ENCODE measurements around the gene STXBP3. TPM values are rescaled to one million over a fixed set of nuclear protein-coding genes. Genes with fewer than 3 reads are reported as not detected.

STXBP3 gene
- total and polyA plus RNA-seq, 2 of the 8 experiments (the other 6 are each of a cell fraction or from before 2014, with no cell fraction given): 6.0 to 38.5 TPM

DNA sequence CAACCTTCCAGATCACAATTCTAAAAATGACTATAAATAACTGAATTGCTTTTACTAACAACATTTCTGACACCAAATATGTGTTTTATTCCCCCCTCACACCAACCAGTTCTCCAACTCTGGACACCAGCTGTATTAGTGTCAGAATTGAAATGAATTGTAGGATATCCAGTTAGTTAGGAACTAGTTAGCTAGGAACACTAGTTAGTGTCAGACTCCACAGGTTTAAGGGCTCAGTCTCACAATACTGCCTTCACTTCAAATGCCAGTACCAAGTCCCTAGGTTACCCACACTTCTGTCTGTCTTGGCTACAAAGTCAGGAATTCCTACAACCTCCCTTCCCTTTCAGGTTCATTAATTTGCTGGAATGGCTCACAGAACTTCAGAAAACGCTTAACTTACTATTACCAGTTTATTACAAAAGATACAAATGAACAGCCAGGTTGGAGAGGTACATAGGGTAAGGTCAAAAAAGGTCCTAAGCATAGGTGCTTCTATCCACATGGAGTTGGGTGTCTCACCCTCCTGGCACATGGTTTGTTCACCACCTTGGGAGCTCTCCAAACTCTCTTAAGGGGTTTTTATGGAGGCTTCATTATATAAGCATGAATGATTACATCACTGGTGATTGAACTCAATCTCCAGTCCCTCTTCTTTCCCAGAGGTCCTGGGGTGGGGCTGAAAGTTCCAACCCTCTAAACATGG is 4.2 kb downstream of the STXBP3 start:
- Histone ChIP-seq H2BK15ac (ENCODE audit: low read length) (no peak overlapping the region), H4K5ac (ENCODE audit: insufficient read length, low read depth, low read length) (no peak overlapping the region), H3K4me3 (ENCODE audit: extremely low read depth in 1 of 4, insufficient read depth in 2 of 4, low read depth in 3 of 4, low read length in 4 of 4) (no peak overlapping the region), H3K56ac (replicated peaks; ENCODE audit: insufficient read length, low read depth, low read length) (no peak overlapping the region), H2BK12ac (ENCODE audit: low read depth, low read length) (no peak overlapping the region), H3K18ac (ENCODE audit: extremely low read depth, low read length) (no peak overlapping the region), H3K79me2 (ENCODE audit: control insufficient read depth in 1 of 2, insufficient read depth in 2 of 2, low read length in 2 of 2) (peaks cover 0 to 22% of the 10 kb centered on the region in 2 experiments; a peak in 2 of 4 replicates), H3K23me2 (ENCODE audit: low read depth, low read length) (no peaks in the 10 kb centered on the region; the same call in 1 of the 2 replicates), H3K27me3 (replicated peaks in 1 of 4; ENCODE audit: control insufficient read depth in 3 of 4, extremely low read depth in 1 of 4, insufficient read depth in 3 of 4, low read length in 3 of 4) (peaks cover 0 to under 1% (median 0%) of the 10 kb centered on the region in 4 experiments; a peak in 2 of 7 replicates), H3K23ac (ENCODE audit: insufficient read length) (no peak overlapping the region), H4K91ac (replicated peaks; ENCODE audit: insufficient read length, low read length) (no peak overlapping the region), H3K9me3 (ENCODE audit: insufficient read depth in 2 of 2, low read depth in 1 of 2, low read length in 1 of 2) (no peaks in the 10 kb centered on the region), H3K36me3 (ENCODE audit: control insufficient read depth in 2 of 4, insufficient read depth in 4 of 4, low read length in 3 of 4) (peaks cover 0 to 24% (median 3%) of the 10 kb centered on the region in 4 experiments; a peak in 2 of 8 replicates), H4K20me1 (replicated peaks in 1 of 2; ENCODE audit: control insufficient read depth in 1 of 2, insufficient read depth in 2 of 2, low read length in 2 of 2) (no peaks in the 10 kb centered on the region), H2AK5ac (ENCODE audit: low read depth, low read length) (no peak overlapping the region), H2BK5ac (ENCODE audit: low read depth, low read length) (no peak overlapping the region), H3K9ac (replicated peaks in 1 of 4; ENCODE audit: extremely low read depth in 1 of 4, low read depth in 3 of 4, low read length in 3 of 4) (no peak overlapping the region), H3K4me2 (ENCODE audit: insufficient read depth in 1 of 2, low read depth in 2 of 2, low read length in 2 of 2) (no peak overlapping the region), H3K4me1 (replicated peaks in 1 of 4; ENCODE audit: control insufficient read depth in 3 of 4, insufficient read depth in 4 of 4, low read length in 3 of 4) (no peaks in the 10 kb centered on the region; a peak in 1 of 7 replicates), H3K14ac (ENCODE audit: insufficient read length) (no peak overlapping the region), H2BK120ac (replicated peaks; ENCODE audit: low read depth, low read length) (no peak overlapping the region), H3K27ac (ENCODE audit: low read depth, low read length) (no peak overlapping the region), H3K79me1 (ENCODE audit: low read depth, low read length) (no peaks in the 10 kb centered on the region), H4K8ac (ENCODE audit: extremely low read depth, insufficient read depth, low read length) (no peak overlapping the region), H2AFZ (ENCODE audit: low read length) (no peak overlapping the region), H3K4ac (replicated peaks; ENCODE audit: insufficient read length, low read depth, low read length) (no peak overlapping the region), H2BK20ac (ENCODE audit: low read length) (no peak overlapping the region)
- WGBS, 2 experiments (ENCODE audit: extremely low coverage in 1 of 2, insufficient coverage in 1 of 2, insufficient read length in 1 of 2, insufficient replicate concordance in 2 of 2, low coverage in 1 of 2, low lambda C conversion rate in 2 of 2, missing lambda C conversion rate in 1 of 2): 82% methylated on average over 1 of the region's 1 CpG; no CpG with 5 or more reads in 1 of the 2 experiments
- no peak for DNase-seq (ENCODE audit: low read depth in 1 of 2, low spot score in 2 of 2)
- FAIRE-seq: no peak
- CTCF ChIA-PET (ENCODE audit: partially characterized antibody): interaction anchor here (0.6 kb wide), 1 partner anchor 81 kb away, joined by 3 read pairs; no protein-coding TSS in a partner anchor
- POLR2A ChIA-PET (ENCODE audit: partially characterized antibody): interaction anchor here (0.5 to 0.9 kb wide), 2 partner anchors 23 to 66 kb away, joined by 3 read pairs; no protein-coding TSS in a partner anchor
- TF ChIP-seq SAP30 (IDR thresholded peaks at IDR 0.05; ENCODE audit: insufficient read depth, insufficient replicate concordance, low read length) (no peak), RBBP5 (IDR thresholded peaks at IDR 0.05; ENCODE audit: borderline replicate concordance, low read depth, low read length) (no peak), NRF1 (IDR thresholded peaks at IDR 0.05; ENCODE audit: low read depth, low read length) (no peak)
